IMR-90 (cell line): ENCODE results near the gene RXYLT1. TPM values are rescaled to one million over a fixed set of nuclear protein-coding genes. Genes with fewer than 3 reads are reported as not detected.

ENCODE experiments used
- ATAC-seq: fragments of 200-7000 bp; cut with Tn5 transposase; 2 replicates; pipeline ENCODE4 v1.9.1; 2020; ENCODE audit warnings: low read depth, mild to moderate bottlenecking, moderate library complexity
- BruUV-seq: library from RNA; stranded (reverse); fragments of 400-500 nt; replicated peaks from 2 replicates; lab custom pipeline; 2021; lab: Mats Ljungman, UMichigan
- CTCF ChIA-PET: fragments of 300-600 bp; formaldehyde crosslinking; extraction: SDS; loops from one replicate; lab custom pipeline; 2021; ENCODE audit warnings: antibody characterized with exemption; lab: Yijun Ruan, JAX
- POLR2A ChIA-PET: fragments of 300-600 bp; sonication (Branson Sonifier 250); formaldehyde crosslinking; loops from one replicate; lab custom pipeline; 2022; ENCODE audit warnings: antibody characterized with exemption; ENCODE audit not compliant: unreplicated experiment; lab: Charles Lee
- DNase-seq: peaks from one replicate; pipeline ENCODE4 v3.0.0; 2013
- H2AFZ ChIP-seq: replicated peaks from 2 replicates; pipeline ENCODE3; 2013; ENCODE audit warnings: low read length, mild to moderate bottlenecking; ENCODE audit not compliant: poor library complexity
- H2AK5ac ChIP-seq: 2 replicates; pipeline ENCODE4 v1.6.1; 2013; ENCODE audit warnings: low read depth, low read length, inconsistent platforms
- H2AK9ac ChIP-seq: replicated peaks from 2 replicates; pipeline ENCODE3; 2013; ENCODE audit warnings: mild to moderate bottlenecking, low read depth, low read length, moderate library complexity; ENCODE audit not compliant: poor library complexity
- H2BK120ac ChIP-seq: 2 replicates; pipeline ENCODE4 v1.6.1; 2013; ENCODE audit warnings: low read depth, low read length, inconsistent platforms
- H2BK15ac ChIP-seq: 3 replicates; pipeline ENCODE4 v1.6.1; 2013; ENCODE audit warnings: low read depth, low read length, inconsistent platforms
- H2BK20ac ChIP-seq: 2 replicates; pipeline ENCODE4 v1.6.1; 2013; ENCODE audit warnings: low read depth, mild to moderate bottlenecking, inconsistent platforms, low read length, moderate library complexity
- H2BK5ac ChIP-seq: 2 replicates; pipeline ENCODE4 v1.6.1; 2013; ENCODE audit warnings: mild to moderate bottlenecking, low read depth, low read length, inconsistent platforms; ENCODE audit not compliant: poor library complexity, severe bottlenecking
- H3K14ac ChIP-seq: replicated peaks from 2 replicates; pipeline ENCODE4 v1.6.1; 2013; ENCODE audit warnings: low read depth, low read length, inconsistent platforms
- H3K18ac ChIP-seq: 2 replicates; pipeline ENCODE4 v1.6.1; 2013; ENCODE audit warnings: low read depth, low read length, control low read depth
- H3K23ac ChIP-seq: 2 replicates; pipeline ENCODE4 v1.6.1; 2013; ENCODE audit warnings: low read depth, low read length, inconsistent platforms
- H3K27ac ChIP-seq: 2 replicates; pipeline ENCODE4 v1.5.1; 2013; ENCODE audit warnings: mild to moderate bottlenecking, control low read depth, low read length; ENCODE audit not compliant: insufficient read depth
- H3K27me3 ChIP-seq: 2 replicates; pipeline ENCODE4 v1.6.1; 2013; ENCODE audit warnings: low read length; ENCODE audit not compliant: control insufficient read depth, insufficient read depth
- H3K36me3 ChIP-seq: 2 replicates; pipeline ENCODE4 v1.6.1; 2013; ENCODE audit warnings: low read length, mixed read lengths; ENCODE audit not compliant: control insufficient read depth, insufficient read depth
- H3K4ac ChIP-seq: 2 replicates; pipeline ENCODE4 v1.6.1; 2013; ENCODE audit warnings: low read depth, low read length, inconsistent platforms
- H3K4me1 ChIP-seq: 2 replicates; pipeline ENCODE4 v1.6.1; 2013; ENCODE audit warnings: low read length, mixed read lengths; ENCODE audit not compliant: control insufficient read depth, insufficient read depth
- H3K4me2 ChIP-seq: 2 replicates; pipeline ENCODE4 v1.6.1; 2013; ENCODE audit warnings: low read depth, mild to moderate bottlenecking, control low read depth, low read length, moderate library complexity
- H3K4me3 ChIP-seq: 2 replicates; pipeline ENCODE4 v1.5.1; 2013; ENCODE audit warnings: low read depth, mild to moderate bottlenecking, control low read depth, low read length, moderate library complexity; ENCODE audit not compliant: insufficient read depth
- H3K56ac ChIP-seq: 2 replicates; pipeline ENCODE4 v1.6.1; 2013; ENCODE audit warnings: low read length, inconsistent platforms; ENCODE audit not compliant: insufficient read depth; ENCODE audit errors: extremely low read depth
- H3K79me1 ChIP-seq, 2 experiments: 2 replicates each; pipeline ENCODE4 v1.6.1; 2013; ENCODE audit warnings: low read length in 2 of 2, inconsistent platforms in 1 of 2, low read depth in 1 of 2
- H3K9ac ChIP-seq: 2 replicates; pipeline ENCODE4 v1.6.1; 2013; ENCODE audit warnings: low read depth, low read length, control low read depth
- H3K9me1 ChIP-seq: 2 replicates; pipeline ENCODE4 v1.6.1; 2013; ENCODE audit warnings: low read length, inconsistent platforms; ENCODE audit not compliant: insufficient read depth
- H3K9me3 ChIP-seq: 2 replicates; pipeline ENCODE4 v1.6.1; 2013; ENCODE audit warnings: low read length; ENCODE audit not compliant: control insufficient read depth, insufficient read depth
- H4K20me1 ChIP-seq: 2 replicates; pipeline ENCODE4 v1.6.1; 2013; ENCODE audit warnings: low read length, inconsistent platforms; ENCODE audit not compliant: insufficient read depth
- H4K5ac ChIP-seq: 2 replicates; pipeline ENCODE4 v1.6.1; 2013; ENCODE audit warnings: mild to moderate bottlenecking, low read depth, low read length, control low read depth
- H4K8ac ChIP-seq, 2 experiments: 2 replicates each; pipeline ENCODE4 v1.6.1; 2013; ENCODE audit warnings: low read depth in 2 of 2, low read length in 2 of 2, control low read depth in 1 of 2, inconsistent platforms in 1 of 2
- H4K91ac ChIP-seq: 2 replicates; pipeline ENCODE4 v1.6.1; 2013; ENCODE audit warnings: low read depth, low read length, inconsistent platforms; ENCODE audit not compliant: insufficient read depth
- BHLHE40 ChIP-seq: fragments of 150-350 bp; IDR thresholded peaks from 2 replicates; pipeline ENCODE4 v1.6.1; 2016; ENCODE audit warnings: mild to moderate bottlenecking, low read depth, low read length
- CEBPB ChIP-seq: IDR thresholded peaks from 2 replicates; pipeline ENCODE4 v1.6.1; 2012; ENCODE audit warnings: low read depth, low read length, improper control_type of control experiment
- CHD1 ChIP-seq: IDR thresholded peaks from 2 replicates; pipeline ENCODE4 v1.6.1; 2012; ENCODE audit warnings: low read depth, low read length, improper control_type of control experiment
- CTCF ChIP-seq: conservative IDR thresholded peaks from 2 replicates; pipeline ENCODE4 v1.5.1; 2012; ENCODE audit warnings: mild to moderate bottlenecking, low read depth, low read length, improper control_type of control experiment
- ELK1 ChIP-seq: fragments of 150-350 bp; IDR thresholded peaks from 2 replicates; pipeline ENCODE4 v1.6.1; 2016; ENCODE audit warnings: low read depth, mild to moderate bottlenecking, low read length, moderate library complexity, borderline replicate concordance
- FOS ChIP-seq: fragments of 150-350 bp; IDR thresholded peaks from 2 replicates; pipeline ENCODE4 v1.6.1; 2016; ENCODE audit warnings: low read depth, low read length
- MAFK ChIP-seq: IDR thresholded peaks from 2 replicates; pipeline ENCODE4 v1.6.1; 2012; ENCODE audit warnings: low read depth, low read length, improper control_type of control experiment
- MAZ ChIP-seq: IDR thresholded peaks from 2 replicates; pipeline ENCODE4 v1.6.1; 2012; ENCODE audit warnings: low read depth, mild to moderate bottlenecking, low read length, improper control_type of control experiment, moderate library complexity, borderline replicate concordance
- MXI1 ChIP-seq: IDR thresholded peaks from 2 replicates; pipeline ENCODE4 v1.6.1; 2012; ENCODE audit warnings: low read depth, mild to moderate bottlenecking, low read length, moderate library complexity, borderline replicate concordance
- NFE2L2 ChIP-seq: fragments of 150-350 bp; IDR thresholded peaks from 2 replicates; pipeline ENCODE4 v1.6.1; 2016; ENCODE audit warnings: low read depth, mild to moderate bottlenecking, low read length
- POLR2A ChIP-seq: IDR thresholded peaks from 2 replicates; pipeline ENCODE4 v1.6.1; 2012; ENCODE audit warnings: mild to moderate bottlenecking, low read depth, low read length
- RAD21 ChIP-seq: IDR thresholded peaks from 2 replicates; pipeline ENCODE4 v1.6.1; 2012; ENCODE audit warnings: low read length, improper control_type of control experiment
- RCOR1 ChIP-seq: IDR thresholded peaks from 2 replicates; pipeline ENCODE4 v1.6.1; 2012; ENCODE audit warnings: mild to moderate bottlenecking, low read length, improper control_type of control experiment; ENCODE audit not compliant: insufficient replicate concordance
- RFX5 ChIP-seq: IDR thresholded peaks from 2 replicates; pipeline ENCODE4 v1.8.0; 2012; ENCODE audit warnings: low read depth, mild to moderate bottlenecking, low read length, moderate library complexity
- SMC3 ChIP-seq: fragments of 150-350 bp; IDR thresholded peaks from 2 replicates; pipeline ENCODE4 v1.6.1; 2016; ENCODE audit warnings: low read depth, mild to moderate bottlenecking, antibody characterized with exemption, low read length, moderate library complexity
- USF2 ChIP-seq: fragments of 150-350 bp; IDR thresholded peaks from 2 replicates; pipeline ENCODE4 v1.6.1; 2017; ENCODE audit warnings: mild to moderate bottlenecking, antibody characterized with exemption, low read length, low read depth
- WGBS, 2 experiments: methylation state at CpG; one replicate each; pipeline versions ENCODE4 v1.1.5 to v1.1.7; 2013; ENCODE audit warnings: missing lambda C conversion rate in 2 of 2; ENCODE audit not compliant: insufficient read length in 1 of 2; ENCODE audit errors: extremely low coverage in 2 of 2; 5-methylcytosine and 5-hydroxymethylcytosine counted together
- dilution Hi-C: fragments of 300-500 bp; cut with HindIII; formaldehyde crosslinking; loops from one replicate; pipeline ENCODE4 v1.14.3; 2018; ENCODE audit warnings: low sequenced_read_pairs; ENCODE audit not compliant: unreplicated experiment
- in situ Hi-C: fragments of 300-500 bp; cut with MboI; formaldehyde crosslinking; loops from 3 replicates; pipeline ENCODE4 v1.14.3; 2019; ENCODE audit warnings: low sequenced_read_pairs, inconsistent platforms, mixed read lengths
- intact Hi-C: fragments of 100-400 bp; cut with micrococcal nuclease; formaldehyde crosslinking; loops from 2 replicates; pipeline ENCODE4 v1.10.0; 2022
- polyA plus RNA-seq, 3 experiments: library from polyadenylated mRNA; depleted of rRNA; stranded (reverse); fragments of >200 nt; gene quantifications; 2 replicates each; pipeline ENCODE4 v1.2.3, GENCODE V29; 2012; ENCODE audit warnings: low replicate concordance in 1 of 3
- total RNA-seq: library from RNA; depleted of rRNA; stranded (reverse); fragments of >200 nt; gene quantifications from 2 replicates; pipeline ENCODE4 v1.2.3, GENCODE V29; 2012

Gene RXYLT1
- total and polyA plus RNA-seq, 2 of the 4 experiments (the other 2 are of a cell fraction) = 9.0 to 9.5 TPM

GRCh38 chr12:63795944-63796343, 16.2 kb downstream of the RXYLT1 start:
- Histone ChIP-seq H3K79me1 (no peaks in the 10 kb centered on the region), H3K23ac (no peak overlapping the region), H3K14ac (no peak overlapping the region), H3K9me1 (no peaks in the 10 kb centered on the region), H3K4me1 (no peaks in the 10 kb centered on the region), H4K5ac (no peak overlapping the region), H4K91ac (no peak overlapping the region), H2AK5ac (no peak overlapping the region), H3K4me2 (no peak overlapping the region), H2BK15ac (no peak overlapping the region), H3K27me3 (no peaks in the 10 kb centered on the region), H2BK20ac (no peak overlapping the region), H3K18ac (no peak overlapping the region), H3K56ac (no peak overlapping the region), H3K4me3 (no peak overlapping the region), H4K20me1 (no peaks in the 10 kb centered on the region), H3K36me3 (peaks cover 2% of the 10 kb centered on the region; the same call in 1 of the 2 replicates), H3K9me3 (no peaks in the 10 kb centered on the region), H4K8ac (no peak overlapping the region), H2BK120ac (no peak overlapping the region), H3K9ac (no peak overlapping the region), H2AK9ac (no peak overlapping the region), H2AFZ (no peak overlapping the region), H3K4ac (no peak overlapping the region), H3K27ac (no peak overlapping the region), H2BK5ac (no peak overlapping the region)
- POLR2A ChIA-PET = no interaction called here
- CTCF ChIA-PET = no interaction called here
- no peak for DNase-seq
- 75 to 100% methylated on average over 1 to 2 of the region's 6 CpGs for WGBS, 2 experiments
- in situ Hi-C loops = no loop called here
- TF ChIP-seq RFX5 (no peak), MAFK (no peak), CTCF (no peak), CEBPB (no peak), USF2 (no peak), POLR2A (no peak), MXI1 (no peak), SMC3 (no peak), RCOR1 (no peak), RAD21 (no peak), CHD1 (no peak), ELK1 (no peak), NFE2L2 (no peak), BHLHE40 (no peak), MAZ (no peak), FOS (no peak)
- dilution Hi-C loops = no loop called here
- intact Hi-C loops = no loop called here
- no TSS peak for BruUV-seq
- no peak for ATAC-seq
